ENCODE results near the gene ECE2.

Gene ECE2

DNA sequence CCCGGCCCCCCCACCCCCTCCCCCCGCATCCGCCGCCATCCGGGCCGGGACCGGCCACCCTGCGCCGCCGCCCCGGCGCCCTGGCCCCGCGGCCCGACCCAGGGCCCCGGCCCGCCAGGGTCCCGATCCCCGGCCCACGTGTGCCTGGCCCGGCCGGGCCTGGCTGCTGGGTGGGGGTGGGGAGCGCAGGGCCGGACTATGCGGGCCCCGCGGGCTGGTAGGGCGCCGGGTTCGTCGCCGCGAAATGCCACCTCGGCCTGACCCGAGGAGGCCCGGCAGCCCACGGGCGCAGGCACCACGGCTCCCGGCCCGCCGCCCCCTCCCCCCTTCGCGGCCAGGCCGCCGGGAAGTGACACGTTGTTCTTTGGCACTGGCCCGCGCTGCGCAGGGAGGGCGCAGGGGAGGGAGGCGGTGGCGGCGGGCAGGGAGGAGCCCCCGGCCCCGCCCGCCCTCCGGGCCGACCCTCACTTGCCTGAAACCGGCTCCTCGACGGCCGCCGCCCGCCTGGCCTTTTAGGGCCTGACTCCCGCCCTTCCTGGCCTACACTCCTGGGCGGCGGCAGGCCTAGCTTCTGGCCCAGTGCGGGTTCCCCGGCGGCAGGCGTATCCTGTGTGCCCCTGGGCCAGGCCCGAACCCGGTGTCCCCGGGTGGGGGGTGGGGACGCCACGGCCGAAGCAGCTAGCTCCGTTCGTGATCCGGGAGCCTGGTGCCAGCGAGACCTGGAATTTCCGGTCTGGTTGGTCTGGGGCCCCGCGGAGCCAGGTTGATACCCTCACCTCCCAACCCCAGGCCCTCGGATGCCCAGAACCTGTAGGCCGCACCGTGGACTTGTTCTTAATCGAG is 39.1 kb downstream of the ECE2 start:
- peak; percentile 83 for DNase-seq

- no peak for DNase-seq
These were observed 39.7 kb downstream of the ECE2 start for GRCh38 chr3:184315543-184315867.

GRCh38 chr3:184315871-184316661 is 40.2 kb downstream of the ECE2 start:
- DNase-seq: no peak

DNA sequence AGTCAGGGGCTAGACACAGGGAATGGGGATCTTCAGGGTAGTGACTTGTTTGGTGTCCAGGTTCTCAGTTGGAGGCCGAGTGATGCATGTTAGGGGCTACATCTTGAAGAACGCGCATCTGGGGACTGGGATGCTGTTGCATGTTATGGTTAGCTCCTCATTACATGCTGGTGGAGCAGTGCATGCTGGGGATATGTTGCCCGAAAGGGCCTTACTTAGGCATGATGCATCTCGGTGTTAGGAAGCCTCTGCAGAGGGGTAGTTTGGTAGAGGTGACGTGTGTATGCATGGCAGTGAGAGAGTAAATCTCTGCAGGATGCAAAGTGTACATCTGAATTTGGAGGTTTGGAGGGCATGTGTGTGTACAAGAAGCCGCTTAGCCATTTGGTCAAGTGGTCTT is 41.0 kb downstream of the ECE2 start:
- no peak for DNase-seq

DNA sequence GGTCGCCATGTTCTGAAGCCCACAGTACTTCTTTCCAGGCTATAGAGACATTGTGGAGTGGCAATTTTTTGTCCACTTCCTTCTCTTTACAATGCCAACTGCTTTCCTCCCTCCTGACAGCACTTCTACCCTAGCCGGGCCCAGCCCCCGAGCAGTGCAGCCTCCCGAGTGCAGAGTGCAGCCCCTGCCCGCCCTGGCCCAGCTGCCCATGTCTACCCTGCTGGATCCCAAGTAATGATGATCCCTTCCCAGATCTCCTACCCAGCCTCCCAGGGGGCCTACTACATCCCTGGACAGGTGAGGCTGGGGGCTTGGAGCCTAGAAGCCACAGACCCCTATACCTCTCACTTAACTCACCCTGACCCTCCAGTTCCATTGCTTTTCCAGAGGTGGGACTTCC is 41.4 kb downstream of the ECE2 start:
- DNase-seq: no peak

DNA sequence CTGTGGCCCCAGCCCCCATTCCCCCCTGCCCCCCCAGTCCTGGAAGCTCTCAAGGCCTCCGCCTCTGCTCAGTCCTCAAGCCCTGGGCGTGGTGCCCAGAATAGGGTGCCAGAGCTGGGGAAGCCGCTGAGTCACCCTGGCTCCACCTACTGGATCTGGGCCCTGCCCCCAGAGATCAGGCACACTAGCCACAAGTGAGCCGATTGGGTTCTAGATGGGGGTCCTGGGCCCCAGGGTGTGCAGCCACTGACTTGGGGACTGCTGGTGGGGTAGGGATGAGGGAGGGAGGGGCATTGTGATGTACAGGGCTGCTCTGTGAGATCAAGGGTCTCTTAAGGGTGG is 44.3 kb downstream of the ECE2 start:
- DNase-seq: peak; percentile 97

DNA sequence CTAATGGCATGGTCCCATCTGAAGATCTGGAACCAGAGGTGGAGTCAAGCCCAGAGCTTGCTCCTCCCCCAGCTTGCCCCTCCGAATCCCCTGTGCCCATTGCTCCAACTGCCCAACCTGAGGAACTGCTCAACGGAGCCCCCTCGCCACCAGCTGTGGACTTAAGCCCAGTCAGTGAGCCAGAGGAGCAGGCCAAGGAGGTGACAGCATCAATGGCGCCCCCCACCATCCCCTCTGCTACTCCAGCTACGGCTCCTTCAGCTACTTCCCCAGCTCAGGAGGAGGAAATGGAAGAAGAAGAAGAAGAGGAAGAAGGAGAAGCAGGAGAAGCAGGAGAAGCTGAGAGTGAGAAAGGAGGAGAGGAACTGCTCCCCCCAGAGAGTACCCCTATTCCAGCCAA is 45.8 kb downstream of the ECE2 start:
- DNase-seq: no peak

GRCh38 chr3:184322731-184323487 is 47.1 kb downstream of the ECE2 start:
- DNase-seq: no peak

- no peak for DNase-seq
These were observed 47.9 kb downstream of the ECE2 start for GRCh38 chr3:184323696-184324095.

- no peak for DNase-seq
These were observed 49.4 kb downstream of the ECE2 start for GRCh38 chr3:184325269-184325668.

- DNase-seq: no peak
These were observed 50.0 kb downstream of the ECE2 start for GRCh38 chr3:184325715-184326369.

DNA sequence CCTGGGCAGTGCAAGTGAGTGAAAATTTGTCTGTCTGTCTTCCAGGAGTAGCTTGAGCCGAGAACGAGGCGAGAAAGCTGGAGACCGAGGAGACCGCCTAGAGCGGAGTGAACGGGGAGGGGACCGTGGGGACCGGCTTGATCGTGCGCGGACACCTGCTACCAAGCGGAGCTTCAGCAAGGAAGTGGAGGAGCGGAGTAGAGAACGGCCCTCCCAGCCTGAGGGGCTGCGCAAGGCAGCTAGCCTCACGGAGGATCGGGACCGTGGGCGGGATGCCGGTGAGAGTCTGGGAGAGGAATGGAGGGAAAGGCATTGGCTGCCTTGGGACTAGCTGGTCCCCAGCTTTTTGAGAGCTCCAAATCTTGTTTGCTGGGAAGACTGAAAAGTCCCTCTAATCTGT is 51.3 kb downstream of the ECE2 start:
- DNase-seq: no peak

- DNase-seq: no peak
These were observed 52.7 kb downstream of the ECE2 start for GRCh38 chr3:184328516-184328915.

- peak; percentile 90 for DNase-seq
These were observed 56.7 kb downstream of the ECE2 start for GRCh38 chr3:184332370-184333090.

GRCh38 chr3:184333190-184333589 is 57.4 kb downstream of the ECE2 start:
- DNase-seq: no peak

DNA sequence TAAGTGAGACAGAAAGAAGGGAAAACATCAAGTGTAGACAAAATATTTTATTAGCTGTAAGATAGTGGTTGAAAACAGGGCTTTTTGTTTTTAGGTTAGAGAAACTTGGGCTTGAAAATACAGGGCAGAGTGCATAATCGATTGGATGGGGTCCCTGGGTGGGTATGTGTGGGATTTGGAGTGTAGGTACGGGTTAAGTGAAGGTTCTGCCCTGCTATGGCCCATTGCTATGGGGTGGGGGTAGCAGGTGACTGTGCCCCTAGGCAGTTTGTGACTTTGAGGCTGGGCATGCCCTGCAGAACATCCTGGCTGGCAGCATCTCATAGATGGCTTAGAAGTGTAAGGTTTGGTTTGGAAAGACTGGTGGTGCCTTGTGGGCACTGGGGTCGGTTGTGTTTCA is 57.9 kb downstream of the ECE2 start:
- no peak for DNase-seq

- peak; percentile 76 for DNase-seq
These were observed 58.8 kb downstream of the ECE2 start for GRCh38 chr3:184334470-184335158.

DNA sequence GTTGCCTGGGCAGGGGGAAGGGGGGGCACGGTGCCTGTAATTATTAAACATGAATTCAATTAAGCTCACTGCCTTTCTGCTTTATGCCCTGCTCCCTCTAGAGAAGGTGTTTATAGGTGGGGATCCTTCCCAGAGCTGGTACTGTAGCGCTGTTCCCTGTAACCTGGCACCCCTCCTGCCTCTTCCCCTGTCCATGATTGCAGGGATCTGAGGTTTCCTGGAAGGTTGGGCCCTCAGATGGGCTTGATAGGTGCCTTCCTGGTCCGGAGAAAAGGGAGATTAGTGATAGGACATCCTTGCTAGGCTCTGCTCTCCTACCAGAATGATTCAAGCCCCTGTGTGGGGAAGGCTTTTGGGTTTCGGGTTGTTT is 59.5 kb downstream of the ECE2 start:
- DNase-seq: no peak

- DNase-seq: peak; percentile 67
These were observed 60.1 kb downstream of the ECE2 start for GRCh38 chr3:184335661-184336546.

DNA sequence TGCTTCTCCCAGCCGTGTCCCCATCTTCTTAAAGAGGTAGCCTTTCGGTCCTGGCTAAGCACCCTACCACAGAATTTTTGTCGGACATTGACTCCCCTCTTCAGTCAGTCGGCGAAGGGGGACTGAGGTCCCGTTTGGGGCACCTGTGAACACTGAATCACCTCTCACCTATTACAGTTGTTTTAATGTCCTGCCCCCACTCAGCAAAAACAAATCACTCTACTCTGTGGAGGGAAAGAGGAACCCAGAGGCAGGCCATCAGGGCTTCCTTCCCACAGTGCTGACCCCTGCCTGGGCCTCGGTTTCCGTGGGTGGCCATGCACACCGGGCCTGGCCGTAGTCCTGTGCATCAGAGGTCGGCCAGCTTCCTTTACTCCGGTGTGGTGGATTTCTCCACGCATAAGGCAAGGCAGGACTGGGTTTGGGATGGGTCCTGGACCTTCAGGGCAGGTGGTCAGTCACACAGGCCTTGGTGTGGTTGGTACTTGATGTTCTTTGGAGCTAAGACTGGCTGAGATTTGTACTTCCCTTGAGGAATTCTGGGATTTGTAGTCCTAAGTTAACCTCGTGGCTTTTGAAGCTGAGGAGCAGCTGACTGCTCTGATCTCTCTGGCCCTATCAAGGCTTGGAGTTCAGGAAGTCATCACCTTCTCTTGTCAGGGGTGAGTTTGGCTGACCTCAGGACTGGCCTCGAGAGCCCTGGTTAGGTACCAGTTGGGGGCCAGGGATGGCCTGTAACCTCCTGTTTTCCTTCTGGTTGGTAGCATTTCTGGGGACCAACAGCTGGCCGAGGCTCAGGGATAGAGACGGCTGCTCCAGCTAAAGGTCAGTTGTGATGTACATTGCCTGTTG is 61.0 kb downstream of the ECE2 start:
- peak; percentile 53 for DNase-seq

All from fibroblast of skin of back (primary cell).